ENCODE results near the gene ADARB1. TPM values are rescaled to one million over a fixed set of nuclear protein-coding genes. Genes with fewer than 3 reads are reported as not detected.

ADARB1 gene
- total RNA-seq, 1 experiment from 2014 or later: 8.4 TPM

DNA sequence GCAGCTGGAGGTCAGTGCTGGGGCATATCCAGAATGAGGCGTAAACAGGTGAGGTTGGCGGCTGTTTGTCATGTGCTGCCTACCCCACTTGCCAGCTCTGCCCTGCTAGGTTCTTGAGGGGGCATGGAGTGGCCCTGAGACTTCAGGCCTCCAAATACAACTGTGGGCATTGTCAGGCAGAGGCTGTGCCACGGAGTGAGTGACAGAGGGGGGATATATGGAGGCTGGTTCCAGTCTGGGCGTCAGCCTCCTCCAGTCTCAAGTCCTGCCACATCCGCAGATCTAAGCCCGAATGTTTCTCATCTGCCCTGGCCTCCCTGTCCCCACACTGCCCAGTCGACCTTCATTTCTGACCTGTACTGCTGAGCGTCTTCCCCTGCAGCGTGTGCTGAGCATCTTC is 128.0 kb downstream of the ADARB1 start:
- H3K36me3 ChIP-seq: peaks cover 3% of the 10 kb centered on the region
- DNase-seq: no peak
- no peak overlapping the region for H3K4me3 ChIP-seq
- H3K27ac ChIP-seq: no peak overlapping the region
- H3K9me3 ChIP-seq (replicated peaks): no peaks in the 10 kb centered on the region
- H3K4me1 ChIP-seq: no peaks in the 10 kb centered on the region
- no peaks in the 10 kb centered on the region for H3K27me3 ChIP-seq

GRCh38 chr21:45202889-45203288 is 128.5 kb downstream of the ADARB1 start:
- Histone ChIP-seq H3K9me3 (replicated peaks) (no peaks in the 10 kb centered on the region), H3K4me1 (no peaks in the 10 kb centered on the region), H3K27me3 (no peaks in the 10 kb centered on the region), H3K4me3 (no peak overlapping the region), H3K36me3 (peaks cover 5% of the 10 kb centered on the region), H3K27ac (no peak overlapping the region)
- DNase-seq: no peak

- Histone ChIP-seq H3K36me3 (peaks cover 2% of the 10 kb centered on the region), H3K4me1 (no peaks in the 10 kb centered on the region), H3K9me3 (replicated peaks) (no peaks in the 10 kb centered on the region), H3K4me3 (no peak overlapping the region), H3K27me3 (no peaks in the 10 kb centered on the region), H3K27ac (no peak overlapping the region)
- no peak for DNase-seq
These were observed 129.6 kb downstream of the ADARB1 start for GRCh38 chr21:45203983-45204382.

DNA sequence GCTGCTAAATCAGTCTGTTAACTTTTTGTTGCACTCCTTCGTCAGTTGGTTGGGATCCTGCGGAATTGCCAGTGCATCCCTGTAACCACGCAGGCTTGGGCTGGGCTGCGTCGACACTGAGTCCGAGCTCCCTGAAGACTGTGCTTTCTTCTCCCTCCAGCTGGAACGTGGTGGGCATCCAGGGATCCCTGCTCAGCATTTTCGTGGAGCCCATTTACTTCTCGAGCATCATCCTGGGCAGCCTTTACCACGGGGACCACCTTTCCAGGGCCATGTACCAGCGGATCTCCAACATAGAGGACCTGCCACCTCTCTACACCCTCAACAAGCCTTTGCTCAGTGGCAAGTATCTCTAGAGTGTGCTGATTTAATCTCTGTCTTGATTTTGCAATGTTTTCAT is 130.0 kb downstream of the ADARB1 start:
- no peak for DNase-seq

GRCh38 chr21:45207839-45208626 is 133.7 kb downstream of the ADARB1 start:
- Histone ChIP-seq H3K4me3 (no peak overlapping the region), H3K36me3 (peaks cover 2% of the 10 kb centered on the region), H3K27me3 (no peaks in the 10 kb centered on the region), H3K27ac (no peak overlapping the region), H3K4me1 (no peaks in the 10 kb centered on the region), H3K9me3 (replicated peaks) (no peaks in the 10 kb centered on the region)
- DNase-seq: no peak

More for the DNA sequence above, 130.0 kb downstream of the ADARB1 start:
- Histone ChIP-seq H3K27me3 (no peaks in the 10 kb centered on the region), H3K4me1 (no peaks in the 10 kb centered on the region), H3K9me3 (replicated peaks) (no peaks in the 10 kb centered on the region), H3K4me3 (no peak overlapping the region), H3K36me3 (peaks cover 2% of the 10 kb centered on the region), H3K27ac (no peak overlapping the region)

DNA sequence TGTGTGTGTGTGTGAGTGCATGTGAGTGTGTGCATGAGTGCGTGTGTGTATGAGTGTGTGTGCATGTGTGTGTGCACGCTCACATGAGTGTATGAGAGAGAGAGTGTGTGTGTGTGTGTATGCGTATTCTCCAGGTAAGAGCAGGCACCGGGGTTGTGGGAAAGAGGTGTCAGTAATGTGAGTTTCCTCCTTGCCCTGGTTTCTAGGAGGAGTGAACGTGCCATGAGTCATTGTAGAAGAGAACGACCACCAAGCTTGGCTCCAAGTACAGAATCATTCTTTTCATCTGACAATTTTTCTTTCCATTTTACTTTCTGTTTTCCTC is 134.2 kb downstream of the ADARB1 start:
- Histone ChIP-seq H3K27ac (no peak overlapping the region), H3K4me1 (no peaks in the 10 kb centered on the region), H3K36me3 (peaks cover 2% of the 10 kb centered on the region), H3K27me3 (no peaks in the 10 kb centered on the region), H3K4me3 (no peak overlapping the region), H3K9me3 (replicated peaks) (no peaks in the 10 kb centered on the region)
- no peak for DNase-seq

DNA sequence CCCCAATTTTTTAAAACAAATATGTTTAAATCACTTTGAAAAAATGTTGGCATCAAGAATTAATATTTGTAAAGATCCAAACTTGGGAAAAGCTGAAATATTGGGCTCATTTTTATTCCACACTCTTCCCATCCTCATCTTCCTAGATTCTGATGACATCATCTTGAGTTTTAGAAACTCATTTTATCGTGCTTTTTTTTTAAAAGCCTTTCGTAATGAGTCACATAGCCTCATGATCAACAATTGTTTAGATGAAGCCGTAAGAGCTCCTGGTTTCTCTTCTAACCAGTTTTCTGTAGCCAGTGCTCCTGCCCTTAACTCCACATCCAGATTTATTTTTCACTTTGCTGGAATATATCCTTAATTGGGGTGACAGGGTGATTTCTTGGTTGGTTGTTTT is 134.7 kb downstream of the ADARB1 start:
- no peaks in the 10 kb centered on the region for H3K9me3 ChIP-seq (replicated peaks)
- H3K4me3 ChIP-seq: no peak overlapping the region
- H3K27me3 ChIP-seq: no peaks in the 10 kb centered on the region
- no peaks in the 10 kb centered on the region for H3K4me1 ChIP-seq
- H3K27ac ChIP-seq: no peak overlapping the region
- no peak for DNase-seq
- peaks cover 2% of the 10 kb centered on the region for H3K36me3 ChIP-seq

DNA sequence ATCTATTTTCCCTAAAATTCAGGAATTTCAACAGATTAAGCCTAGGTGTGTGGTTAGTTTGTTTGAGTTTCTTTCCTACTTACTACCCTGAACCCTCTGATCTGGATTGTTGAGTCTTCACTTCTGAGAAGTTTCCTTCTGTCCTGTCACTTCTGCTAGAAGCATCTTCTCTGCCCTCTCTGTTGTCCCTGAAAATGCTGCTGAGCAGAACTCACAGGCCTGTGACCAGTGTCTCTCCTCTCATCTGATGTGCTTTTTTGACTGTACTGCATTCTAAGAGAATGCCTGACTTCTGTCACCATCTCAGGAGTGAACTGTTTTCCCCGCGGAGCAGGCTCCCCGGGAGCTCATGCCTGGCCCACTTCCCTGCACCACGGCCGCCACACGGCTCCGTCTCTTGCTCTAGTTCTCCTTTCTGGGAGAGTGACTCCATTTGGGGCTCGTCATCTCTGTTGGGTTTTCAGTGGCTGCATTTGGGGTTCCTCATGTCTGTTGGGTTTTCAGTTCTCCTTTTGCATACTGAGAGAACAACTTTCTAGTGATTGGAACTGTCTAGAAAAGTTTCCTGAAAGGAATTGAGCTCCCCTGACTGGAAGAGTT is 135.4 kb downstream of the ADARB1 start:
- no peaks in the 10 kb centered on the region for H3K9me3 ChIP-seq (replicated peaks)
- DNase-seq: no peak
- H3K36me3 ChIP-seq: peaks cover 2% of the 10 kb centered on the region
- no peak overlapping the region for H3K4me3 ChIP-seq
- no peaks in the 10 kb centered on the region for H3K27me3 ChIP-seq
- no peak overlapping the region for H3K27ac ChIP-seq
- H3K4me1 ChIP-seq: no peaks in the 10 kb centered on the region

DNA sequence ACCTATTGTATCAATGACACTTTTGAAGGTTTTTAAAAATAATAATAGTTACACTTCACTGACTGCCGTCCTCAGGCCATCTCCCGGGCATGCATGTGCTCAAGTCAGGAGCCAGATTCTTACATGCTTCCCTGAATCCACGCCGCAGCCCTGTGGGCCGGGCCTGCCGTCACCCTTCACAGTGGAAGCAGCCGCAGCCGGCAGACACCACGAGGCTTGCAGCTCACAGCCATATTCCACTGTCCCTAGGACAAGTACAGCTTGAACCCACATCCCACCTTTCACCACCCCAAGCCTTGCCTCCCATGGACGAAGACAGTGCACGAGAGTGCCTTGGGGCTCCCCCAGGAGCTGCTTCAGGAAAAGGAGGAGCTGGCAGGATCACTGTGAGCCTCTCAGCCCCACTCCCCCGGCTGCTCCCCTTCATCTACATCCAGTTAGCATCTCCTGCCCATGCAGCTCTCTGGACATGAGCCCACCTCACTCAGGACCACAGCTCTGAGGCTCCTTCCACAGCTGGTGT is 136.1 kb downstream of the ADARB1 start:
- H3K9me3 ChIP-seq (replicated peaks): no peaks in the 10 kb centered on the region
- no peak overlapping the region for H3K4me3 ChIP-seq
- H3K4me1 ChIP-seq: no peaks in the 10 kb centered on the region
- H3K36me3 ChIP-seq: peaks cover 2% of the 10 kb centered on the region; the same call in 1 of the 2 replicates
- no peaks in the 10 kb centered on the region for H3K27me3 ChIP-seq
- no peak overlapping the region for H3K27ac ChIP-seq
- no peak for DNase-seq

DNA sequence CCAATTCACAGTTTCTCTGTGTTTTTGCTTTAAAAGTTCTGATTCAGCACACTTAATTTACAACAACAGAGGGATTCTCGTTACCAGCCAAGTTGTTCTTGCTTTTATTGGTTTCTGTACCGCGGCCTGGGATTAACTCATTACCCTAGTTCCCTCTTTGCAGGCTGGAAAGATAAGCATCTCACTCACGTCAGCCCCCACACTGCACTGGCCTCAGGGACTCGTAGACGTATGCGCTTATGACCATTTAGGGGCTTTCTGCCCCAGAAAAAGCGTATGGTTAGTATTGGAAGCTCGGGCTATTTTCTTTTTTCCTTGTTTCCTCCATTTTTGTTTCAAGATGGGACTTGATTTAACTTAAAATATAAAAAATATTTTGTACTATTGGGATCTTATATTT is 137.3 kb downstream of the ADARB1 start:
- Histone ChIP-seq H3K36me3 (peaks cover 5% of the 10 kb centered on the region; the same call in 1 of the 2 replicates), H3K9me3 (replicated peaks) (no peaks in the 10 kb centered on the region), H3K27me3 (no peaks in the 10 kb centered on the region), H3K27ac (no peak overlapping the region), H3K4me1 (no peaks in the 10 kb centered on the region), H3K4me3 (no peak overlapping the region)
- no peak for DNase-seq

DNA sequence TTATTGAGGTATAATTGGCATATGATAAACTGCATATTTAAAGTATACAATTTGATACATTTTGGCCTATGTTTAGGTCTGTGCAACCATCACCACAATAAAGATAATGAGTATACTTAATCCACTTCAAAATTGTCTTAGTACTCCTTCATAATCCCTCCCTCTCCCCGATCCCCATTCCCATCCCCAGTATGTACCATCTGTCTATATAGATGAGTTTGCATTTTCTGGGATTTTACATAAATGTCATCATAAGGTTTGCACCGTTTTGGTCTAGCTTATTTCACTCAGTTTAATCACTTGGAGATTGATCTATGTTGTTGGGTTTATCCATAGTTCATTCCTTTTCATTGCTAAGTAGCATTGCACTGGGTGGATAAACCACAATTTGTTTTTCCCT is 139.0 kb downstream of the ADARB1 start:
- Histone ChIP-seq H3K27me3 (no peaks in the 10 kb centered on the region), H3K36me3 (peaks cover 3% of the 10 kb centered on the region; the same call in 1 of the 2 replicates), H3K9me3 (replicated peaks) (peaks cover 3% of the 10 kb centered on the region; the same call in 1 of the 2 replicates), H3K4me1 (no peaks in the 10 kb centered on the region), H3K4me3 (no peak overlapping the region), H3K27ac (no peak overlapping the region)
- no peak for DNase-seq

GRCh38 chr21:45215213-45215612 is 140.8 kb downstream of the ADARB1 start:
- Histone ChIP-seq H3K9me3 (replicated peaks) (peaks cover 3% of the 10 kb centered on the region; the same call in 1 of the 2 replicates), H3K27ac (no peak overlapping the region), H3K4me3 (no peak overlapping the region), H3K4me1 (no peaks in the 10 kb centered on the region), H3K36me3 (peaks cover 8% of the 10 kb centered on the region; the same call in 1 of the 2 replicates), H3K27me3 (no peaks in the 10 kb centered on the region)
- DNase-seq: no peak

GRCh38 chr21:45217010-45217409 is 142.6 kb downstream of the ADARB1 start:
- no peak overlapping the region for H3K4me3 ChIP-seq
- no peaks in the 10 kb centered on the region for H3K27me3 ChIP-seq
- peaks cover 9% of the 10 kb centered on the region; the same call in 1 of the 2 replicates for H3K36me3 ChIP-seq
- H3K27ac ChIP-seq: no peak overlapping the region
- H3K9me3 ChIP-seq (replicated peaks): peaks cover 3% of the 10 kb centered on the region; the same call in 1 of the 2 replicates
- DNase-seq: no peak
- no peaks in the 10 kb centered on the region for H3K4me1 ChIP-seq

- Histone ChIP-seq H3K4me3 (no peak overlapping the region), H3K36me3 (peaks cover 9% of the 10 kb centered on the region; the same call in 1 of the 2 replicates), H3K9me3 (replicated peaks) (peaks cover 3% of the 10 kb centered on the region; the same call in 1 of the 2 replicates), H3K27ac (no peak overlapping the region), H3K4me1 (no peaks in the 10 kb centered on the region), H3K27me3 (no peaks in the 10 kb centered on the region)
- no peak for DNase-seq
These were observed 145.1 kb downstream of the ADARB1 start for GRCh38 chr21:45219517-45219916.

- no peaks in the 10 kb centered on the region for H3K4me1 ChIP-seq
- peaks cover 3% of the 10 kb centered on the region; the same call in 1 of the 2 replicates for H3K9me3 ChIP-seq (replicated peaks)
- DNase-seq: no peak
- H3K36me3 ChIP-seq: peaks cover 9% of the 10 kb centered on the region; the same call in 1 of the 2 replicates
- H3K27ac ChIP-seq: no peak overlapping the region
- no peak overlapping the region for H3K4me3 ChIP-seq
- H3K27me3 ChIP-seq: no peaks in the 10 kb centered on the region
These were observed 145.7 kb downstream of the ADARB1 start for GRCh38 chr21:45220071-45220481.
